Measurements from ENCODE around the gene NCKAP1. TPM values are rescaled to one million over a fixed set of nuclear protein-coding genes. Genes with fewer than 3 reads are reported as not detected.

NCKAP1 gene
- total and polyA plus RNA-seq, 10 donors, result 8.9 to 62.5 (median 49.3) TPM

DNA sequence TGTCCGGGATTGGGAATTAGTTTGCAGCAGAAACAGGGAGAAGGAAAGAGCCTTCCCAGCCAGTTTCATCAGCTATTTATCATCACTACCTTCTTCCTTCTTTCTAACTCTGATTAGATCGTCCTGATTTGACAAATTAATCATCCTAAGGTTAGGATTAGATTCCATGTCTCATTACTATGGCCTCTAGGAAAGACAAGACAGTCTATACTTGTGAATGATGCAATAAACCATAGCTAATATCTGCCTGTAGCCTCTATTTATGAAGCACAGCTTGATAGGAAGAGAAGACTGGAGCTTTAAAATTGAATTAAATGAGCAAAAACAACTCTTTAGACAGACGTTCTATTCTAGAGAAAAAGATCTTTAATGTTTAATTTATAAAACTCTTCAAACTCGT lies 146.6 kb downstream of the NCKAP1 start:
- no peak overlapping the region for H3K4me3 ChIP-seq
- intact Hi-C loops (cut with DNase I; ENCODE audit: low total_unique reads), result no loop called here
- no peaks in the 10 kb centered on the region for H3K4me1 ChIP-seq
- H3K9me3 ChIP-seq, result no peaks in the 10 kb centered on the region
- H3K27ac ChIP-seq, result no peak overlapping the region
- no peaks in the 10 kb centered on the region for H3K27me3 ChIP-seq (replicated peaks in 1 of 7)
- no peaks in the 10 kb centered on the region for H3K36me3 ChIP-seq
- no peak for TF ChIP-seq POLR2AphosphoS5 (IDR thresholded peaks at IDR 0.05)
- no peak for TF ChIP-seq CTCF (IDR thresholded peaks at IDR 0.05 in 8 of 11, conservative IDR thresholded peaks at IDR 0.05 in 3 of 11)
- no peak for TF ChIP-seq POLR2A (IDR thresholded peaks at IDR 0.05)
- DNase-seq, result no peak
- 65 to 73% (median 70%) methylated on average over 4 of the region's 4 CpGs for WGBS, 5 donors

DNA sequence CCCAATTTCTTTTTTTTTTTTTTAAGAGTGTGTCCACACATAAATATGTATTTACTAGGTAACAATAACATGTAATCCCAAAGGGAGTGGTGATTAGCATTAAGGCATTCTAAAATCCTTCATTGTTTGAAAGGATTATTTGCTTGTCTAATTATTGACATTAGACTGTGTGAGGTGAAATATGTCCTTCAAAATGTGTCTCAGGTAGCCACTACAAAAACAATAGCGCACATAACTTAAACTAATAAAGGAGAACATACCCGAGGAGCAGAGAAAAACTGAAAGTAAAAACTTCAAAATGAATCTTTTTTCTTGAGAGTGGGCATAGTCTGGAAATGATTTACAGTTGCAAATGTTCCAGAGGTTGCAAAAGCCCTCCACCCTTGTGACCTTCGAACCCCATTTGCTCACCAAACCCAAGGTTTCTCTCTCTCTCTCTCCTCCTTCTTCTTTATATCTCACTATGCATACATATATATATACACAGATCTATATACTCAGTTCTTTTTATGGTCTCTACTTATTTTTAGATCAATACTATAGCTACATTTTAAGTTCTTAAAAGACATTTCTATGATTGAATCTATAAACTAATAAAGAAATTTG lies 147.4 kb downstream of the NCKAP1 start:
- no peaks in the 10 kb centered on the region for H3K36me3 ChIP-seq
- intact Hi-C loops (cut with DNase I; ENCODE audit: low total_unique reads), result no loop called here
- H3K4me1 ChIP-seq, result no peaks in the 10 kb centered on the region
- no peak overlapping the region for H3K4me3 ChIP-seq
- H3K9me3 ChIP-seq, result no peaks in the 10 kb centered on the region
- TF ChIP-seq POLR2AphosphoS5 (IDR thresholded peaks at IDR 0.05) (no peak), CTCF (IDR thresholded peaks at IDR 0.05 in 8 of 11, conservative IDR thresholded peaks at IDR 0.05 in 3 of 11) (no peak), POLR2A (IDR thresholded peaks at IDR 0.05) (no peak)
- H3K27me3 ChIP-seq (replicated peaks in 1 of 7), result no peaks in the 10 kb centered on the region
- no peak for DNase-seq
- 64 to 82% (median 69%) methylated on average over 3 of the region's 3 CpGs for WGBS, 5 donors
- no peak overlapping the region for H3K27ac ChIP-seq

- Histone ChIP-seq H3K9me3 (no peaks in the 10 kb centered on the region), H3K4me3 (no peak overlapping the region), H3K27ac (no peak overlapping the region), H3K27me3 (replicated peaks in 1 of 7) (no peaks in the 10 kb centered on the region), H3K4me1 (no peaks in the 10 kb centered on the region), H3K36me3 (no peaks in the 10 kb centered on the region)
- 81 to 95% (median 88%) methylated on average over 7 of the region's 7 CpGs for WGBS, 5 donors
- intact Hi-C loops (cut with DNase I; ENCODE audit: low total_unique reads), result no loop called here
- DNase-seq, result no peak
- TF ChIP-seq POLR2AphosphoS5 (IDR thresholded peaks at IDR 0.05), result no peak
Measured at GRCh38 chr2:182890305-182890704, 148.0 kb downstream of the NCKAP1 start.

DNA sequence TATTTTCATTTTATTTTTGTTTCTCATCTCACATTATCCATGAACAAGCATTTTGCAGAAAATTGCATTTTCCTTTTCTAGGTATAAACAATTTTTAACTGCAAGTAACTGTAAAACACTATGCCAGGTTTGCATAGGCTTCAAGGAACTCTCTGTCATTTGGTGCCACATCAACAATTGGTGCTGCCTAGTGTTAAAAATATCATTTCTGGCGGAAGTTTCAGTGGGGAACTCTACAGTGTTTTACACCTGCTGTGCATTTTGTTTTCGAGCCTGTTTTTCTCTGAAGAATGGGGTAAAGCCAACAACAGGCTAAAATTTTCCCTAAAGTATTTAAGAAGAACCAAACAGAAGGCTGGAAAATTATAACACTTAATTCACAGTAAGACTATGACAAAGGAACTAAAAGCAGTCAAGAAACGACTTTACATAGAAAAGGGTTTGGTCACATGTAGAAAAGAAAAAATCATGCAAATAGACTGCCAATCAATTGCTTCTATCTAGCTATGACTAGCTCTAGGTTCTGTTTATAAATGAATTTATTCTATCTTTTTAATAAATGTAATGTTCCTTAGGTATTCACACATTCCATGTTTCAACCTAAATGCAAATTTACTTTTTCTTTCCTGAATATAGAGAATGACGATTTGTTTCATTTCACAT lies 150.4 kb downstream of the NCKAP1 start:
- Histone ChIP-seq H3K4me1 (no peaks in the 10 kb centered on the region), H3K9me3 (no peaks in the 10 kb centered on the region)
- 79 to 89% (median 82%) methylated on average over 4 of the region's 4 CpGs for WGBS, 5 donors

More for the DNA sequence above, 150.4 kb downstream of the NCKAP1 start:
- Histone ChIP-seq H3K27me3 (replicated peaks in 1 of 7) (no peaks in the 10 kb centered on the region), H3K36me3 (no peaks in the 10 kb centered on the region), H3K27ac (no peak overlapping the region), H3K4me3 (no peak overlapping the region)
- intact Hi-C loops (cut with DNase I; ENCODE audit: low total_unique reads), result no loop called here
- TF ChIP-seq POLR2A (IDR thresholded peaks at IDR 0.05) (no peak), POLR2AphosphoS5 (IDR thresholded peaks at IDR 0.05) (no peak), CTCF (IDR thresholded peaks at IDR 0.05 in 8 of 11, conservative IDR thresholded peaks at IDR 0.05 in 3 of 11) (no peak)
- DNase-seq, result no peak
